HK-2 (cell line): Measurements from ENCODE around the gene C4orf36.
"Not testable (repeated sequence)": the region's sequence is repeated elsewhere in the genome, so short reads cannot be mapped to it uniquely, and the experiment has no call there.

Experiments used
- DNase-seq: peaks from one replicate; pipeline ENCODE4 v3.0.0-alpha.2; 2018; ENCODE audit not compliant: unreplicated experiment

The C4orf36 gene

GRCh38 chr4:86917212-86918039 lies 25.2 kb upstream of the C4orf36 start:
- DNase-seq, result no peak

- DNase-seq, result no peak
Measured at GRCh38 chr4:86916392-86916791, 24.2 kb upstream of the C4orf36 start.

GRCh38 chr4:86910820-86911684 lies 18.8 kb upstream of the C4orf36 start:
- no peak for DNase-seq

- no peak for DNase-seq
Measured at GRCh38 chr4:86910369-86910768, 18.1 kb upstream of the C4orf36 start.

- no peak for DNase-seq
Measured at GRCh38 chr4:86909546-86910295, 17.5 kb upstream of the C4orf36 start.

- DNase-seq, result no peak
Measured at GRCh38 chr4:86908251-86908657, 16.0 kb upstream of the C4orf36 start.

- DNase-seq, result no peak
Measured at GRCh38 chr4:86901864-86902263, 9.6 kb upstream of the C4orf36 start.

GRCh38 chr4:86898562-86898961 lies 6.3 kb upstream of the C4orf36 start:
- DNase-seq, result peak; percentile 17

GRCh38 chr4:86896596-86896995 lies 4.4 kb upstream of the C4orf36 start:
- no peak for DNase-seq

- no peak for DNase-seq
Measured at GRCh38 chr4:86895692-86896488, 3.7 kb upstream of the C4orf36 start.

GRCh38 chr4:86894455-86894854 lies 2.2 kb upstream of the C4orf36 start:
- DNase-seq, result no peak

- DNase-seq, result no peak
Measured at GRCh38 chr4:86893136-86893535, 914 bp upstream of the C4orf36 start.

- no peak for DNase-seq
Measured at GRCh38 chr4:86892636-86892960, 376 bp upstream of the C4orf36 start.

GRCh38 chr4:86890790-86891189 lies 1.4 kb downstream of the C4orf36 start:
- no peak for DNase-seq

GRCh38 chr4:86879641-86880040 lies 12.6 kb downstream of the C4orf36 start:
- no peak for DNase-seq

- DNase-seq, result no peak
Measured at GRCh38 chr4:86878640-86879039, 13.6 kb downstream of the C4orf36 start.

GRCh38 chr4:86876894-86877685 lies 15.1 kb downstream of the C4orf36 start:
- no peak for DNase-seq

- DNase-seq, result not testable (repeated sequence)
Measured at GRCh38 chr4:86875436-86875835, 16.8 kb downstream of the C4orf36 start.

- no peak for DNase-seq
Measured at GRCh38 chr4:86872135-86872534, 20.1 kb downstream of the C4orf36 start.

- DNase-seq, result no peak
Measured at GRCh38 chr4:86870442-86871069, 21.7 kb downstream of the C4orf36 start.
